Measurements from ENCODE around the gene NLRX1. TPM values are rescaled to one million over a fixed set of nuclear protein-coding genes. Genes with fewer than 3 reads are reported as not detected.

NLRX1 gene
- total RNA-seq, 1 donor from 2014 or later: 35.9 TPM

DNA sequence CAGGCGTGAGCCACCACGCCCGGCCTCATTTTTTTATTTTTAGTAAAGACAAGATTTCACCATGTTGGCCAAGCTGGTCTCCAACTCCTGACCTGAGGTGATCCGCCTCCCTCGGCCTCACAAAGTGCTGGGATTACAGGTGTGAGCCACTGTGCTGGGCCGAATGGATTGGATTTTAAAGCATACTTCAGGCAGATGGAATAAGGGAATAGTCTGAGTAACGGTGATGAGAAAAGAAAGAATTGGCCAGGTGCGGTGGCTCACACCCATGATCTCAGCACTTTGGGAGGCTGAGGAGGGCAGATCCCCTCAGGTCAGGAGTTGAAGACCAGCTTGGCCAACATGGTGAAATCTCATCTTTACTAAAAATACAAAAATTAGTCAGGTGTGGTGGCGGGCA is 35.5 kb downstream of the NLRX1 start:
- Histone ChIP-seq H3K36me3 (no peaks in the 10 kb centered on the region), H3K27ac (no peak overlapping the region), H3K4me3 (no peak overlapping the region), H3K27me3 (no peaks in the 10 kb centered on the region), H3K9me3 (no peaks in the 10 kb centered on the region), H3K4me1 (peaks cover 0 to 10% of the 10 kb centered on the region in 2 donors)
- intact Hi-C loops (cut with DNase I): no loop called here
- TF ChIP-seq, protein P1, sequence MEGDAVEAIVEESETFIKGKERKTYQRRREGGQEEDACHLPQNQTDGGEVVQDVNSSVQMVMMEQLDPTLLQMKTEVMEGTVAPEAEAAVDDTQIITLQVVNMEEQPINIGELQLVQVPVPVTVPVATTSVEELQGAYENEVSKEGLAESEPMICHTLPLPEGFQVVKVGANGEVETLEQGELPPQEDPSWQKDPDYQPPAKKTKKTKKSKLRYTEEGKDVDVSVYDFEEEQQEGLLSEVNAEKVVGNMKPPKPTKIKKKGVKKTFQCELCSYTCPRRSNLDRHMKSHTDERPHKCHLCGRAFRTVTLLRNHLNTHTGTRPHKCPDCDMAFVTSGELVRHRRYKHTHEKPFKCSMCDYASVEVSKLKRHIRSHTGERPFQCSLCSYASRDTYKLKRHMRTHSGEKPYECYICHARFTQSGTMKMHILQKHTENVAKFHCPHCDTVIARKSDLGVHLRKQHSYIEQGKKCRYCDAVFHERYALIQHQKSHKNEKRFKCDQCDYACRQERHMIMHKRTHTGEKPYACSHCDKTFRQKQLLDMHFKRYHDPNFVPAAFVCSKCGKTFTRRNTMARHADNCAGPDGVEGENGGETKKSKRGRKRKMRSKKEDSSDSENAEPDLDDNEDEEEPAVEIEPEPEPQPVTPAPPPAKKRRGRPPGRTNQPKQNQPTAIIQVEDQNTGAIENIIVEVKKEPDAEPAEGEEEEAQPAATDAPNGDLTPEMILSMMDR (IDR thresholded peaks at IDR 0.05): no peak
- no peak for DNase-seq (ENCODE audit: low spot score in 2 of 2)

DNA sequence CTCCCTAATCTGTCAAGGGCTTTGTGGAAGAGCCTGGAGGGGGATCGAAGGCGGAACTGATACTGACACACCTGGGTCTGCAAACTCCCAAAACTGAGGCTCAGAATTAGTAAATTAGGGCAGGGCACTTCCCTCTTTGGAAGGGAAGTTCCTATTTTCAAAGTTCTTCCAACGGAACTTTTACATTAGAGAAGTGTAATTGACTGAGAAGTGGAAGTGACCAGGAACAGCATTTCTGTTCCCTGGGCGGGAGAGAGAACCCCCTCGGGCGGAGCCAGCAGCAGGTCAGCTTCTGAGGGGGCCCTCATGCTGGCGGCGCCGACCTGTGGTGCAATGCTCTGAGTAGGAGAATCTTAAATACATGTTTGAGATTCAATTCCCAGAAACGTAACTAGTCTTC is 36.6 kb downstream of the NLRX1 start:
- TF ChIP-seq, protein P1 (IDR thresholded peaks at IDR 0.05): no peak
- Histone ChIP-seq H3K36me3 (no peaks in the 10 kb centered on the region), H3K9me3 (no peaks in the 10 kb centered on the region), H3K27ac (peak overlapping the region; percentile 92 to 96), H3K4me1 (peaks cover 0 to 14% of the 10 kb centered on the region in 2 donors), H3K4me3 (peak overlapping the region; percentile 70), H3K27me3 (no peaks in the 10 kb centered on the region)
- intact Hi-C loops (cut with DNase I): loop anchor here (1.0 to 5.0 kb wide), 3 partner anchors 98 to 118 kb away; partner anchors contain the start of gene C2CD2L
- peak in 1 of 2 donors; percentile 65 for DNase-seq (ENCODE audit: low spot score in 2 of 2)

DNA sequence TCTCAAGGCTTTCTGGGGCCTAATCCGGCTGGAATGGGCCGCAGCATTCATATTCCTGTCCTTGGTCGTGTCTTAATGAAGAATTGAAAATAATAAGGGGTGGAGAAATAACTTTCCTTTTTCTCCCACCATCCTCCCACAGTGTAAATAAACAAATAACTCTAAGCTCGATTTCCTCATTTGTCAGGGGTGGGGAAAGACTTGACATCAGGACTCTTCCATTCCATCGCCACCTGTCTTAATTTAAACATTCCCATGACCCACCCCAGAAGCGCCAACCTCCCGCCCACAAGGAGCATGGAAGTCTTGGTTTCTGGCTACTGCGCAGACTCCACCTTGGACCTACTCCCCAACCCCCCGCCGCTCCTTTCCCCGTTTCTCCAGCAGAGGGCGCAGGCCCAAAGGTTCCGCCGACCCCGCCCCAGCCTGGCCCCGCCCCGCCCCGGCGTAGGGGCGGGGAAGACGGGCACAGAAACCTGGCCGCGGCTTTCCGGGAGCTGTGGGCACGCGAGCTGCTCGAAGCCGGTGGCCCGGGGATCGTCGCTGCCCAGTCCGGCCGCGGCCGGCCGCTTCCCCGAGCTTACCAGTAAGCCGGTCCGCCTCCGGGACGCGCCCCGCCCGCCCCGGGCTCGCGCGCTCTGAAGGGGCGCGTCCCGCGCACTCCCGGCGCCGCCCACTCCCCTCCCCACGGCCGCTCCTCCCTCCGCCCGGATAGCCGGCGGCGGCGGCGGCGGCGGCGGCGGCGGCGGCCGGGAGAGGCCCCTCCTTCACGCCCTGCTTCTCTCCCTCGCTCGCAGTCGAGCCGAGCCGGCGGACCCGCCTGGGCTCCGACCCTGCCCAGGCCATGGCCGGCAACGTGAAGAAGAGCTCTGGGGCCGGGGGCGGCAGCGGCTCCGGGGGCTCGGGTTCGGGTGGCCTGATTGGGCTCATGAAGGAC is 37.3 kb downstream of the NLRX1 start, which contains the start of gene CBL:
CBL (plus strand) TSS at position 766 of the 937 bp plus-strand sequence; CDS start at position 845, 79 bp downstream.
- Histone ChIP-seq H3K4me1 (peaks cover 0 to 14% of the 10 kb centered on the region in 2 donors), H3K27me3 (no peaks in the 10 kb centered on the region), H3K36me3 (no peaks in the 10 kb centered on the region), H3K9me3 (no peaks in the 10 kb centered on the region), H3K4me3 (peak within 1 kb of the TSS; percentile 70), H3K27ac (peak within 1 kb of the TSS; percentile 92 to 96)
- DNase-seq (ENCODE audit: low spot score in 2 of 2): peak; percentile 63 to 97
- intact Hi-C loops (cut with DNase I): loop anchor here (1.0 to 5.0 kb wide), 6 partner anchors 37 to 132 kb away; partner anchors contain the start of genes C2CD2L and NLRX1
- TF ChIP-seq, protein P1 (IDR thresholded peaks at IDR 0.05): peak; percentile 78 to 98 (median 96)

DNA sequence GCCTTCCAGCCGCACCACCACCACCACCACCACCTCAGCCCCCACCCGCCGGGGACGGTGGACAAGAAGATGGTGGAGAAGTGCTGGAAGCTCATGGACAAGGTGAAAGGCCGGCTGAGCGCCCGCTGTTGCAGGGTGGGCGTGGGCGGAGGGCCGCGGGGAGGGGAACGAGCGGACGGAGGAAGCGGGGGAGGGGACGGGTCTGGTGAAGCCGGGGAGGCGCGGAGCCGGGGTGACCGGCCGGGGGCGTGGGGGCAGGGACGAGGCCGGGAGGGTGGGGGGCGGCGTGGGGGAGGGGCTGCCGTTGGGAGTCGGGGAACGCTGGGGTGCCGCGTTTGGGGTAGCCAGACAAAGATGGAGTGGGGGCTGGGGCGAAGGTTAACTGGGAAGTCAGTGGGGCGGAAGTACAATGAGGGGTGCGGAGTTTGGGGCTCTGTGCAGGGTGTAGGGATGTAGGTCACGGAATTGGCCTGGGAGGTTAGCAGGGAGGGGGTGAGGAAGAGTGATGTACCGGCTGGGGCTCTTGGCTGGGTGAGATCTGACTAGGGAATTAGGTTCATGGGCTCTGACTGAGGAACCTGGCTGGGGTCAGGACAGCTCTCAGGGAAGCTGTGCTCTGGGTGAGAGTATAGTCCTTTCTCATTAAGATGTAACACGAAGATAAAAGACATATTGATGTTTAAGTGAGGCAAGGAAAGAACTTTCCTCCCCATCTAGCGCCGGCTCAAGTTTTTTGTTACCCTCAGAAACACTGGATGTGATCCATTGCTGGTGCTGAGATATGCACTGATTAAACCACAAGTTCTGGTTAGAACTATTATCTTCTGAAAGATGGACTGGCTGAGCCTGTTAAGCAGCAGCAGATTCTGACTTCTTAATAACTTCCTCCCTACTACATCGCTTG is 38.2 kb downstream of the NLRX1 start:
- peak; percentile 18 to 79 for DNase-seq (ENCODE audit: low spot score in 2 of 2)
- Histone ChIP-seq H3K4me1 (peaks cover 0 to 14% of the 10 kb centered on the region in 2 donors), H3K4me3 (peak overlapping the region; percentile 70), H3K36me3 (no peaks in the 10 kb centered on the region), H3K27me3 (no peaks in the 10 kb centered on the region), H3K9me3 (no peaks in the 10 kb centered on the region), H3K27ac (peak overlapping the region; percentile 92 to 96)
- intact Hi-C loops (cut with DNase I): loop anchor here (1.0 to 5.0 kb wide), 5 partner anchors 38 to 132 kb away; partner anchors contain the start of genes C2CD2L and NLRX1
- TF ChIP-seq, protein P1 (IDR thresholded peaks at IDR 0.05): no peak

DNA sequence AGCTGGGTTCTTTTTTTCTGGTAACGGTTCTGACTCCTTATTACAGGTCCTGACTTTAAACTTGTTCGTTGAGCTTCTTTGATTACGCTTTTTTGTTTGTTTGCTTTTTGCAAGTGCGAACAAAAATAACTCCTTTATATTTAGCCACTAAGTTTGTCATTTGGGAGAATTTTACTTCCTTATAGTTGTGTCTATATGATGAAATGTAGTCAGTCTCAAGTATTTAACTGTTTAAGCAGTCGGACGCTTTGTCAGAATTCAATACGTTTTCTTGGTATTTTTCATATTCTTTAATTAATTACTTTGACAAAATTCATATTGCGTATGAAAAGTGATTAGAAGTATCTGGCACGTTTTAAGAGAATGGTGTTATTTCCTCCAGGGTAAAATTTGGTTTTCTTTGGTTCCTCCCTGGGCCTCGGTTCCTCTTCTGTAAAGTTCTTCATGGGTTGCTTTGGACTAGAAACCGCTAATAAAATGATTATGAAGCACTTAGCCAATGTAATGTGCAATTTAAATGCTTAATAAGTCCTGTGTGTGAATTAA is 39.0 kb downstream of the NLRX1 start:
- no peaks in the 10 kb centered on the region for H3K9me3 ChIP-seq
- H3K4me3 ChIP-seq: peak overlapping the region; percentile 70
- no peak for DNase-seq (ENCODE audit: low spot score in 2 of 2)
- no peaks in the 10 kb centered on the region for H3K27me3 ChIP-seq
- intact Hi-C loops (cut with DNase I): loop anchor here (2.0 to 5.0 kb wide), 4 partner anchors 39 to 100 kb away; partner anchors contain the start of genes C2CD2L and NLRX1
- TF ChIP-seq, protein P1 (IDR thresholded peaks at IDR 0.05): no peak
- peak overlapping the region; percentile 92 to 96 for H3K27ac ChIP-seq
- no peaks in the 10 kb centered on the region for H3K36me3 ChIP-seq
- H3K4me1 ChIP-seq: peaks cover 0 to 14% of the 10 kb centered on the region in 2 donors

All from ascending aorta (tissue), 2 donors.